Fibroblast of pulmonary artery (primary cell): ENCODE results near the gene LACTB.

Source experiments
- DNase-seq: peaks from one replicate; pipeline ENCODE4 v3.0.0-alpha.2; 2010; ENCODE audit warnings: low read depth
- H3K4me3 ChIP-seq: replicated peaks from 2 replicates; pipeline ENCODE4 v1.5.1; 2011; ENCODE audit warnings: low read depth, mild to moderate bottlenecking, control low read depth, low read length, moderate library complexity
- CTCF ChIP-seq: IDR thresholded peaks from 2 replicates; pipeline ENCODE4 v1.5.1; 2011; ENCODE audit warnings: mild to moderate bottlenecking, control low read depth, low read length, inconsistent platforms; ENCODE audit errors: missing control alignments

Gene LACTB

GRCh38 chr15:63121382-63122001, at the start of gene LACTB:
LACTB (plus strand) TSS chr15:63121861; CDS start chr15:63121872, 11 bp downstream.
- DNase-seq: peak; percentile 91
- H3K4me3 ChIP-seq: peak within 1 kb of the TSS; percentile 86
- no peak for TF ChIP-seq CTCF

- no peak for DNase-seq
- TF ChIP-seq CTCF: no peak
- H3K4me3 ChIP-seq: no peak overlapping the region
Observed at GRCh38 chr15:63072023-63072650, 49.5 kb upstream of the LACTB start.

- H3K4me3 ChIP-seq: no peak overlapping the region
- DNase-seq: no peak
- TF ChIP-seq CTCF: no peak
Observed at GRCh38 chr15:63072809-63073277, 48.8 kb upstream of the LACTB start.

GRCh38 chr15:63073497-63074172, 48.0 kb upstream of the LACTB start:
- no peak overlapping the region for H3K4me3 ChIP-seq
- no peak for DNase-seq
- TF ChIP-seq CTCF: no peak

GRCh38 chr15:63075015-63075983, 46.4 kb upstream of the LACTB start:
- H3K4me3 ChIP-seq: no peak overlapping the region
- TF ChIP-seq CTCF: no peak
- DNase-seq: no peak

- no peak for DNase-seq
- TF ChIP-seq CTCF: no peak
Observed at GRCh38 chr15:63075984-63076713, 45.5 kb upstream of the LACTB start.

More at GRCh38 chr15:63075984-63076713, 45.5 kb upstream of the LACTB start:
- H3K4me3 ChIP-seq: no peak overlapping the region
